Upper lobe of left lung (tissue), 6 donors: Measurements from ENCODE around the gene SPATA3. TPM values are rescaled to one million over a fixed set of nuclear protein-coding genes. Genes with fewer than 3 reads are reported as not detected.

Experiments used
- ATAC-seq, 2 donors: fragments of 200-7000 bp; cut with Tn5 transposase; one replicate each; pipeline ENCODE4 v1.9.1; 2022; ENCODE audit warnings: mild to moderate bottlenecking in 2 of 2, moderate library complexity in 2 of 2; ENCODE audit not compliant: low FRiP score in 2 of 2
- DNase-seq, 2 donors: peaks; one replicate each; pipeline ENCODE4 v3.0.0-alpha.2; 2019 to 2020
- H3K27ac ChIP-seq, 4 donors: fragments of 200-600 bp; sonication (generic); one replicate each; pipeline ENCODE4 v1.5.1; 2016 to 2019
- H3K27me3 ChIP-seq, 4 donors: fragments of 200-600 bp; sonication (generic); one replicate each; pipeline ENCODE4 v1.5.1; 2017 to 2019
- H3K36me3 ChIP-seq, 4 donors: fragments of 200-600 bp; sonication (generic); one replicate each; pipeline ENCODE4 v1.5.1; 2016 to 2019
- H3K4me1 ChIP-seq, 4 donors: fragments of 200-600 bp; sonication (generic); one replicate each; pipeline ENCODE4 v1.5.1; 2018 to 2019
- H3K4me3 ChIP-seq, 4 donors: fragments of 200-600 bp; sonication (generic); one replicate each; pipeline ENCODE4 v1.5.1; 2017 to 2019; ENCODE audit warnings: mild to moderate bottlenecking in 2 of 4, moderate library complexity in 1 of 4
- H3K9me3 ChIP-seq, 4 donors: fragments of 200-600 bp; sonication (generic); one replicate each; pipeline ENCODE4 v1.5.1; 2018 to 2019
- CTCF ChIP-seq, 6 experiments: fragments of 450-650 bp in 4 of 6; fragments of 200-600 bp in 2 of 6; sonication (generic) in 2 of 6; IDR thresholded peaks; one replicate each; pipeline ENCODE4 v1.5.1; 2016 to 2019; ENCODE audit warnings: antibody characterized with exemption in 6 of 6
- EP300 ChIP-seq, 4 donors: sonication (generic); formaldehyde crosslinking; IDR thresholded peaks; one replicate each; pipeline ENCODE4 v1.5.1; 2017; ENCODE audit warnings: antibody characterized with exemption in 4 of 4, control low read depth in 2 of 4
- POLR2A ChIP-seq, 4 donors: fragments of 450-650 bp; IDR thresholded peaks; one replicate each; pipeline ENCODE4 v1.5.1; 2016 to 2017; ENCODE audit warnings: antibody characterized with exemption in 4 of 4, mild to moderate bottlenecking in 2 of 4
- POLR2AphosphoS5 ChIP-seq, 2 donors: sonication (generic); formaldehyde crosslinking; IDR thresholded peaks; one replicate each; pipeline ENCODE4 v1.5.1; 2017; ENCODE audit warnings: antibody characterized with exemption in 2 of 2
- WGBS, 2 donors: methylation state at CpG; one replicate each; pipeline ENCODE4 v1.1.5; 2017 to 2018; 5-methylcytosine and 5-hydroxymethylcytosine counted together
- total RNA-seq, 6 donors: library from RNA; depleted of rRNA in 4 of 6; stranded (reverse); fragments of >200 nt in 4 of 6; gene quantifications; one replicate each; pipeline versions ENCODE4 v1.1.0 to v1.2.1, GENCODE V29; 2016 to 2021
- donor health status: DM: no; HTN: no; CAD: no; lungs with moderate emphysema.
- donor health status: DM: no; HTN: yes; CAD: no; lungs with severe emphysema.

The SPATA3 gene
- total RNA-seq, 6 donors from 2014 or later = not detected

DNA sequence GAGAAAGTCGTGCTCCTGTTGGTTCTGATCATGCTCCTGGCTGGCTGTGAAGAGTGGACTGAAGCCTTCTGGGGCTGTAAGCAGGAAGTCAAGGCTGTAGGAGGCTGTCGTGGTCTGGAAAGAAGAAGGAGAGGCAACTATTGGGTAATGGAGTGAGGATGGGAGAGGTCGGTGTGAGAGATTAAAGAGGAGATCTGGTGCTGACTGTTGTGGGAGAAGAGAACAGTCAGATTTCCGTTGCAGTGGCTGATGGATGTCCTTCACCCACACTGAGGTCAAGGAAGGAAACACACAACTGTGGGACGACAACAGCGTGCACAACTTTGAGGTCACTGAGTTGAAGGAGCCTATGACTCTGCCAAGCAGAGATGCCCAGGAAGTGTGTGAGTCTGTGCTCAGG is 57.9 kb downstream of the SPATA3 start:
- no peaks in the 10 kb centered on the region for H3K36me3 ChIP-seq
- no peak for ATAC-seq
- no peaks in the 10 kb centered on the region for H3K9me3 ChIP-seq
- no peak for DNase-seq
- H3K27ac ChIP-seq = no peak overlapping the region
- H3K4me1 ChIP-seq = peaks cover 13 to 38% (median 21%) of the 10 kb centered on the region in 4 donors
- no peaks in the 10 kb centered on the region for H3K27me3 ChIP-seq
- 62 to 65% methylated on average over 6 of the region's 6 CpGs for WGBS, 2 donors
- TF ChIP-seq EP300 (IDR thresholded peaks at IDR 0.05) (no peak), POLR2A (IDR thresholded peaks at IDR 0.05) (no peak), POLR2AphosphoS5 (IDR thresholded peaks at IDR 0.05) (no peak), CTCF (IDR thresholded peaks at IDR 0.05) (no peak)
- H3K4me3 ChIP-seq = no peak overlapping the region

DNA sequence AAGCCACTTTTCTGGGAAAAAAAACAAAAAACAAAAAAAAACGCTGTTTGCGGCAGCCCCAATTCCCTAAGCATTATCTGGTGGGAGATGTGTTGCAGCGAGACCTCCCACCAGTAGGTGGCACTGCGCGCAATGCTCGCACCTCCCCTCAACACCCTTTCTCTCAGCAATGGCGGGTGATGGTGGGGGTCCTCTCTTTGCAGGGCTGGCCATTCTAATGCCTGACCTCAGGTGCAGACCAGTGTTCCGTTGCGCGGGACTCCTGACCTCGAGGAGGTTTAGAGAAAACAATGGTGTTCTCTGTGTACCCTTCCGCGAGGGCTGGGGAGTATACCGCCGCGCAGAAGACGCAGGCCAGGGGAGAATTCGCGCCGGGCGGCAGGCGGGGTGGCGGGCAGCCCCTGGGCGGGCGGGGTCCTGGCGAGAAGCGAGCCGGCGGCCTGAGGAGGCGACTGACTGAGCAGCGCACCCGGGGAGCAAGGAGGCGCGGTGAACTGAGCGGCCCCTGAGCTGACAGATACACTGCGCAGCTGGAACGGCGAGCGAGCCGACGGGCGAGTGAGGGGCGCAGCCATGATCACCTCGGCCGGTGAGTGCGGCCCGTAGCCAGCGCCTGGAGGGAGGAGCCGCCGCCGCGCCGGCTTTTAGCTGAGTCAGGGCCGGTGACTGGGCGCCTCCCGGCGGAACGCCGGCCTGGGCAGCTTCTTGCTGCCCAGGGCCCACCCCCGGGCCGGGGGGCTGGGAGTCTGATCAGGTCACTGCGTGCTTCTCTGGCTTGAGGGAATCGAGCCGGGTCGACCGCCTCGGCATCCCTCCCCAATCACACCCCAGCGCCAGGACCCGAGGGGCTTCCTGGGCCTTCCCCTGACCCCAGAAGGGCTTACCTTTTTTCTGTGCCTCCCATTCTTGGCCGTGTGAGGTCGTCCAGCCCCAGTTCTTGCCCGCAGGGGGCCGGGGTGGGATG is 60.8 kb downstream of the SPATA3 start, which contains the start of gene PSMD1:
Gene PSMD1 (plus strand): TSS at position 415 of the 964 bp plus-strand sequence. CDS start 159 bp downstream, at position 574.
- Histone ChIP-seq H3K27ac (peak within 1 kb of the TSS; percentile 95 to 98 (median 96)), H3K9me3 (no peaks in the 10 kb centered on the region), H3K27me3 (no peaks in the 10 kb centered on the region), H3K4me1 (peaks cover 22 to 53% (median 29%) of the 10 kb centered on the region in 4 donors), H3K36me3 (peaks cover 0 to 5% (median 2%) of the 10 kb centered on the region in 4 donors), H3K4me3 (peak within 1 kb of the TSS; percentile 78 to 97 (median 95))
- 0% methylated on average over 17 to 19 of the region's 73 CpGs for WGBS, 2 donors
- peak; percentile 96 to 97 for ATAC-seq
- DNase-seq = peak; percentile 91 to 95
- TF ChIP-seq POLR2A (IDR thresholded peaks at IDR 0.05) (peak in 1 of 4 donors; percentile 67), POLR2AphosphoS5 (IDR thresholded peaks at IDR 0.05) (peak; percentile 35 to 79), CTCF (IDR thresholded peaks at IDR 0.05) (peak; percentile 84 to 98 (median 90)), EP300 (IDR thresholded peaks at IDR 0.05) (no peak)

DNA sequence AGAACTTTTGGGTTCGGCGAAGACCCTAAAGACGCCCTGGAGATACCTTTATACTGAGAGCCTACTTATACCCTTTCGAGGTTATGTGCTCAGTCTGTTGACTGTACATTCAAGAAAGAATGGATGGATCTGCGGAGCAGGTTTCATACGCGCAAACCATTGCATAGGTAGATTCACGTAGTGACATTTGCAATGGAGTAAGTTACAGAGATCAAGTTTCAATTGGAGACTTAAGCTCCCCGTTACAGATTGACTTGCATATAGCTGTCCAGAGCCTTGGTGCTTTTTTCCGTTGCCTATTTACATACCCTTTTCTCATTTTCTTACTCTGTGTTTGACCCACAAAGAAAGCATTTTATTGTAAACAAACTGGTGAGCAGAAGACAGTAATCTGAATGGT is 61.7 kb downstream of the SPATA3 start:
- Histone ChIP-seq H3K27me3 (no peaks in the 10 kb centered on the region), H3K36me3 (peaks cover 3 to 14% (median 8%) of the 10 kb centered on the region in 4 donors), H3K4me1 (peaks cover 20 to 45% (median 25%) of the 10 kb centered on the region in 4 donors), H3K4me3 (peak overlapping the region; percentile 78 to 97 (median 95)), H3K9me3 (no peaks in the 10 kb centered on the region), H3K27ac (peak overlapping the region in 3 of 4 donors; percentile 95 to 98 (median 97))
- 6% methylated on average over 10 of the region's 10 CpGs for WGBS, 2 donors
- no peak for ATAC-seq
- no peak for TF ChIP-seq CTCF (IDR thresholded peaks at IDR 0.05)
- no peak for TF ChIP-seq EP300 (IDR thresholded peaks at IDR 0.05)
- no peak for TF ChIP-seq POLR2A (IDR thresholded peaks at IDR 0.05)
- no peak for TF ChIP-seq POLR2AphosphoS5 (IDR thresholded peaks at IDR 0.05)
- no peak for DNase-seq

Other genes with a start within 250 kb of the SPATA3 start
- 10 to 100 TPM; 19.9 to 40.4 (median 25.6) TPM for gene ITM2C, start 131.2 kb upstream of the SPATA3 start, total RNA-seq
- gene GPR55, start 70.9 kb upstream of the SPATA3 start, total RNA-seq = under 1 TPM in 4 of 6 donors, not detected in 2; 0.15 to 0.84 (median 0.52) TPM
- under 1 TPM in 3 of 6 donors, not detected in 3; 0.37 to 0.84 (median 0.61) TPM for gene C2orf72, start 41.4 kb downstream of the SPATA3 start, total RNA-seq
- gene PSMD1, start 60.7 kb downstream of the SPATA3 start, total RNA-seq = 10 to 100 TPM; 24.6 to 68.1 (median 57.0) TPM
- gene HTR2B, start 128.9 kb downstream of the SPATA3 start, total RNA-seq = 1 to 10 TPM in 1 of 6 donors, under 1 TPM in 4, not detected in 1; 0.15 to 1.0 (median 0.37) TPM
- gene ARMC9, start 202.5 kb downstream of the SPATA3 start, total RNA-seq = 100 to 1,000 TPM in 1 of 6 donors, 10 to 100 TPM in 5; 26.7 to 145 (median 61.0) TPM